Measurements from ENCODE around the gene NPHP4. TPM values are rescaled to one million over a fixed set of nuclear protein-coding genes. Genes with fewer than 3 reads are reported as not detected.

The NPHP4 gene
- total and polyA plus RNA-seq, 12 donors: 2.7 to 13.2 (median 7.3) TPM

DNA sequence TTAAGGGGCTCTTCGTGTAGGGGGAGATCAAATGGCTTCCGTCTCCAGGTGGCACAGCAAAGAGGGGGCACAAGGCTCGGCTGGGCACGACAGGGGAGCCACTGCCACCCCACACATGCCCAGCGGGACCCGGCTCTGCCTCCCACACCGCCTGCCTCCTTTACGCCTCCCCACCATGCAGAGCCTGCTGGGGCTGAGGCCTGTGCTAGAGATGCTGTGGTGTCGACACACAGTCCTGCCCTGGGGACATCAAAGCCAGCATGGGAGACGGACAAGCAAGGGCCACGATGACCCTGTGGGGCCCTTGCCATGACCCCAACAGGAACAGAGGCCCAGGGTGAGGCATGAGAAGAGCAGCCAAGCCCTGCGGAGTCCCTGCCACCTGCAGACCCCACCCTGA lies 102.8 kb downstream of the NPHP4 start:
- Histone ChIP-seq H3K9me3 (replicated peaks in 1 of 3) (no peaks in the 10 kb centered on the region), H3K4me3 (no peak overlapping the region), H3K27ac (no peak overlapping the region), H3K4me1 (replicated peaks in 1 of 2) (no peaks in the 10 kb centered on the region), H3K27me3 (no peaks in the 10 kb centered on the region), H3K36me3 (replicated peaks in 1 of 2) (no peaks in the 10 kb centered on the region)
- WGBS, 4 donors: 96 to 98% (median 97%) methylated on average over 7 to 12 of the region's 12 CpGs
- no peak for DNase-seq
- TF ChIP-seq, protein P1, sequence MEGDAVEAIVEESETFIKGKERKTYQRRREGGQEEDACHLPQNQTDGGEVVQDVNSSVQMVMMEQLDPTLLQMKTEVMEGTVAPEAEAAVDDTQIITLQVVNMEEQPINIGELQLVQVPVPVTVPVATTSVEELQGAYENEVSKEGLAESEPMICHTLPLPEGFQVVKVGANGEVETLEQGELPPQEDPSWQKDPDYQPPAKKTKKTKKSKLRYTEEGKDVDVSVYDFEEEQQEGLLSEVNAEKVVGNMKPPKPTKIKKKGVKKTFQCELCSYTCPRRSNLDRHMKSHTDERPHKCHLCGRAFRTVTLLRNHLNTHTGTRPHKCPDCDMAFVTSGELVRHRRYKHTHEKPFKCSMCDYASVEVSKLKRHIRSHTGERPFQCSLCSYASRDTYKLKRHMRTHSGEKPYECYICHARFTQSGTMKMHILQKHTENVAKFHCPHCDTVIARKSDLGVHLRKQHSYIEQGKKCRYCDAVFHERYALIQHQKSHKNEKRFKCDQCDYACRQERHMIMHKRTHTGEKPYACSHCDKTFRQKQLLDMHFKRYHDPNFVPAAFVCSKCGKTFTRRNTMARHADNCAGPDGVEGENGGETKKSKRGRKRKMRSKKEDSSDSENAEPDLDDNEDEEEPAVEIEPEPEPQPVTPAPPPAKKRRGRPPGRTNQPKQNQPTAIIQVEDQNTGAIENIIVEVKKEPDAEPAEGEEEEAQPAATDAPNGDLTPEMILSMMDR (IDR thresholded peaks at IDR 0.05): no peak
- no peak for TF ChIP-seq POLR2A (IDR thresholded peaks at IDR 0.05)
- intact Hi-C loops (cut with DNase I): no loop called here

DNA sequence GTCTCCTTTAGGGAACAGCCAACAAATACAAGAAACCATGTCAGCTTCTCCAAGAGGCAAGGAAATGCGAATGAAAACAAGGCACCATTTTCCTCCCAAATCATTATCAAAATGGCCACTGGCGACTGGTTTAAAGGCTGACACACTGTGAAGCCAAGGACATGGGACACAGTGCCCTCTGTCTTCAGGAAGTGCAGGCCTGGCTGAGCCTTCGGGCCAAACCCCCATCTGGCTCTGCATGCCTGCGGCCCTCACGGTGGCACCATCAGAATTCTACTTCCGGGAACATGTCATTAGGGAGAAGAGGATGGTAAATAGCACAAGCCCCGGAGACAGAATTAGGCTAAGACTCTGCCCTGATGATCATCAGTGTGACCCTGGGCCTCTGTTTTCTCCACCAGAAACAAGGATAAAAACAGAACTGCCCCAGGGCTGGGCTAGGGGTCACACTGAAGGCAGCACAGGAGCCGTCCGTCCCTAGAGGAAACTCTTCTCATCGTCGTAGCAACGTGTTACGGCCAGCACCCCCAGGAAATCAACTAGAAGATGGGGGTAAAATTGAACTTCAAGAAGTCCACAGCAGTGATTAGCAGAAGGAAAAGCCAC lies 103.5 kb downstream of the NPHP4 start:
- Histone ChIP-seq H3K27ac (no peak overlapping the region), H3K27me3 (no peaks in the 10 kb centered on the region), H3K36me3 (replicated peaks in 1 of 2) (no peaks in the 10 kb centered on the region), H3K4me3 (no peak overlapping the region), H3K4me1 (replicated peaks in 1 of 2) (no peaks in the 10 kb centered on the region), H3K9me3 (replicated peaks in 1 of 3) (no peaks in the 10 kb centered on the region)
- 89 to 91% (median 90%) methylated on average over 12 to 13 of the region's 13 CpGs for WGBS, 4 donors
- intact Hi-C loops (cut with DNase I): no loop called here
- no peak for TF ChIP-seq POLR2A (IDR thresholded peaks at IDR 0.05)
- TF ChIP-seq, protein P1 (IDR thresholded peaks at IDR 0.05): no peak
- DNase-seq: no peak

DNA sequence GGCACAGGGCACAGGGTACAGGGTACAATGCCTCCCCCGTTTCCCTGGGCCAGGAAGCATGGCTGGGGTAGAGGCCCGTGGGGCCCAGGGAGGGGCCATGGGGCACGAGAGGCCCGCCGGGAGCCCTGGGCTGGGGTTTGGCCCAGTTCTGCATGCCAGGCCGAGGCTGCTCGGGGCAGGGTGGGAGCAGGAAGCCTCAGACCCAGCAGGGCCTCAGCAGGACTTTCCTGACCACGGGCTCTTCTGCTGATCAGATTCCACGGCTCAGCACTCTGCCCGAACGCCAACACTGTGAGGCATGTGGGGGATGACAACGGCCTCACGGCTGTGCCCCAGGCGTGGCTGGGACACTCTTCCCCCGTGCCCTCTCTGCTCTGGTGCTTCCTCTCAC lies 104.3 kb downstream of the NPHP4 start:
- no peak overlapping the region for H3K4me3 ChIP-seq
- H3K4me1 ChIP-seq (replicated peaks in 1 of 2): no peaks in the 10 kb centered on the region
- DNase-seq: no peak
- intact Hi-C loops (cut with DNase I): no loop called here
- H3K9me3 ChIP-seq (replicated peaks in 1 of 3): no peaks in the 10 kb centered on the region
- H3K27ac ChIP-seq: no peak overlapping the region
- no peaks in the 10 kb centered on the region for H3K36me3 ChIP-seq (replicated peaks in 1 of 2)
- 81 to 95% (median 88%) methylated on average over 8 to 15 of the region's 15 CpGs for WGBS, 4 donors
- no peaks in the 10 kb centered on the region for H3K27me3 ChIP-seq
- TF ChIP-seq, protein P1 (IDR thresholded peaks at IDR 0.05): no peak
- no peak for TF ChIP-seq POLR2A (IDR thresholded peaks at IDR 0.05)

GRCh38 chr1:5887349-5887970 lies 104.8 kb downstream of the NPHP4 start:
- Histone ChIP-seq H3K9me3 (replicated peaks in 1 of 3) (no peaks in the 10 kb centered on the region), H3K27ac (no peak overlapping the region), H3K36me3 (replicated peaks in 1 of 2) (no peaks in the 10 kb centered on the region), H3K4me1 (replicated peaks in 1 of 2) (no peaks in the 10 kb centered on the region), H3K4me3 (no peak overlapping the region), H3K27me3 (no peaks in the 10 kb centered on the region)
- 90 to 93% (median 93%) methylated on average over 15 to 23 of the region's 23 CpGs for WGBS, 4 donors
- intact Hi-C loops (cut with DNase I): no loop called here
- TF ChIP-seq, protein P1 (IDR thresholded peaks at IDR 0.05): no peak
- TF ChIP-seq POLR2A (IDR thresholded peaks at IDR 0.05): no peak
- no peak for DNase-seq
